Measurements from ENCODE around the gene NUP210L. TPM values are rescaled to one million over a fixed set of nuclear protein-coding genes. Genes with fewer than 3 reads are reported as not detected.
A peak's percentile ranks its signal among the peaks of the same experiment; 100 is the strongest.

NUP210L gene
- total and polyA plus RNA-seq, 2 of the 13 experiments (the other 11 are each of a cell fraction or from before 2014, with no cell fraction given) = not detected

GRCh38 chr1:154183046-154183915 is 28.4 kb upstream of the NUP210L start (continued):
- TF ChIP-seq ZNF280B (CRISPR knock-in tag; IDR thresholded peaks at IDR 0.05; ENCODE audit: borderline replicate concordance) (peak; percentile 84), MTERF4 (CRISPR knock-in tag; IDR thresholded peaks at IDR 0.05) (no peak; the same call in 1 of the 2 replicates), LBX2 (CRISPR knock-in tag; IDR thresholded peaks at IDR 0.05; ENCODE audit: borderline replicate concordance) (no peak; the same call in 1 of the 2 replicates), ZBED4 (CRISPR knock-in tag; IDR thresholded peaks at IDR 0.05; ENCODE audit: borderline replicate concordance) (peak; percentile 84), RBAK (CRISPR knock-in tag; IDR thresholded peaks at IDR 0.05) (no peak), ZNF713 (CRISPR knock-in tag; IDR thresholded peaks at IDR 0.05) (0 out of 2 replicates have a peak, but pooled peaks have one; percentile 65), CENPT (CRISPR knock-in tag; IDR thresholded peaks at IDR 0.05; ENCODE audit: low read depth) (peak; percentile 67; the same call in 1 of the 2 replicates), SMYD3 (CRISPR knock-in tag; IDR thresholded peaks at IDR 0.05) (peak; percentile 22; the same call in 1 of the 2 replicates), CREB3 (CRISPR knock-in tag; IDR thresholded peaks at IDR 0.05) (peak; percentile 50; the same call in 1 of the 2 replicates), MYNN (CRISPR knock-in tag; IDR thresholded peaks at IDR 0.05; ENCODE audit: low read depth) (no peak; the same call in 1 of the 2 replicates), ZSCAN20 (CRISPR knock-in tag; IDR thresholded peaks at IDR 0.05; ENCODE audit: borderline replicate concordance) (no peak), NR2F1 (CRISPR knock-in tag; IDR thresholded peaks at IDR 0.05) (peak in 1 of 2 experiments; percentile 53; a peak in 1 of 4 replicates), JUN (CRISPR knock-in tag; IDR thresholded peaks at IDR 0.05) (no peak), ZNF441 (CRISPR knock-in tag; IDR thresholded peaks at IDR 0.05; ENCODE audit: borderline replicate concordance) (peak; percentile 47; the same call in 1 of the 2 replicates), ATF2 (CRISPR knock-in tag; IDR thresholded peaks at IDR 0.05) (peak; percentile 77; the same call in 1 of the 2 replicates), RFXAP (CRISPR knock-in tag; IDR thresholded peaks at IDR 0.05; ENCODE audit: borderline replicate concordance) (peak; percentile 82; the same call in 1 of the 2 replicates), ZNF354B (CRISPR knock-in tag; IDR thresholded peaks at IDR 0.05) (peak; percentile 14; the same call in 1 of the 2 replicates), ZNF766 (CRISPR knock-in tag; IDR thresholded peaks at IDR 0.05; ENCODE audit: borderline replicate concordance) (no peak)

All from HepG2 (cell line).